PFSK-1 (cell line): Measurements from ENCODE around the gene ACP2.

Source experiments
- POLR2AphosphoS5 ChIP-seq: IDR thresholded peaks from 2 replicates; pipeline ENCODE4 v1.6.1; 2012; ENCODE audit warnings: low read depth, mild to moderate bottlenecking, control low read depth, low read length, moderate library complexity
- TAF1 ChIP-seq: IDR thresholded peaks from 2 replicates; pipeline ENCODE4 v1.6.1; 2012; ENCODE audit warnings: low read length, control low read depth, borderline replicate concordance; ENCODE audit not compliant: insufficient read depth

DNA sequence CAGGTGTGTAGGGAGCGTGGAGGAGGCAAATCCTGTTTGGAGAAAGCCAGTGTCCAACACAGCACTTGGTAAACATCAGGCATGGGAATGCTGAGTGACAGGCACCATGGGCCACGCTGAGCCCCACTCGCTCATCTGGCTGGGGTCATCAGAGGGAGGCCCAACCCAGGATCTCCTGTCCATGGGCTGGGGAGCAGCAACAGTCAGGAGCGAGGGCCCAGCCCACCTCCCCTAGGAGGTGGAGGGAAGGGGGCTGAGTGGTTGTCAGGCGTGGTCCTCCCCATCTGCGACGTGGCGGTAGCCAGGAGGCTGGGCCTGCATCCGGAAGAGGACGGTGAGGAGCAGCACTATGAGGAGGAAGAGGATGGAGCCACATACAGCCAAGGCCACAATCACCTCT, 8.8 kb downstream of the ACP2 start:
- TF ChIP-seq TAF1: no peak
- no peak for TF ChIP-seq POLR2AphosphoS5
